ENCODE data around the gene MAP3K6.

Gene MAP3K6

GRCh38 chr1:27403065-27403726 is 36.4 kb upstream of the MAP3K6 start:
- H3K36me3 ChIP-seq (ENCODE audit: control insufficient read depth, insufficient read depth, low read length): peaks cover 14% of the 10 kb centered on the region
- peaks cover 29% of the 10 kb centered on the region for H3K4me1 ChIP-seq (ENCODE audit: control insufficient read depth, insufficient read depth, low read length)
- H3K27me3 ChIP-seq (ENCODE audit: control insufficient read depth, insufficient read depth, low read length): no peaks in the 10 kb centered on the region
- peak overlapping the region; percentile 76 for H3K27ac ChIP-seq (ENCODE audit: low read depth, low read length)
- H3K9ac ChIP-seq (ENCODE audit: low read length): no peak overlapping the region
- H3K4me3 ChIP-seq (ENCODE audit: low read length): no peak overlapping the region

DNA sequence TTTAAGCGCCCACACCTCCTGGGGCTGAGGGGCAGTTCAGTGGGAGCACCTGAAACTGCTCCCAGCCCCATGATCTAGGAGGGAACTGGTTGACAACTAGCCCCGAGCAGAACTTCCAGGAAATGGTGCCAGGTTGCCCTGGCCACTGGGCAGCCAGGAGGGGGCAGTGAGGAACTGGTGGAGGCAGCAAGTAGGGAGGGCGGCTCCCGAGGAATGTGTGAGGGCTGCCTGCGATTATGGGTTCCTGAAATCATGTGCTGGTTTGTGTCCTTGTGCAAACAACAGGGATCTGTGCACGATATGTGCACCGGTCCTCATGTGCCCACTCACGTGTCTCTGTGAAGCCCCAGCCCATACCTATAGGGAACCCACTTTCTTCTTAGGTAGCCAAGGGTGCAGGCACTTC is 35.6 kb upstream of the MAP3K6 start:
- H3K36me3 ChIP-seq (ENCODE audit: control insufficient read depth, insufficient read depth, low read length): peaks cover 8% of the 10 kb centered on the region
- no peak overlapping the region for H3K9ac ChIP-seq (ENCODE audit: low read length)
- peaks cover 29% of the 10 kb centered on the region for H3K4me1 ChIP-seq (ENCODE audit: control insufficient read depth, insufficient read depth, low read length)
- no peak overlapping the region for H3K4me3 ChIP-seq (ENCODE audit: low read length)
- peak overlapping the region; percentile 76 for H3K27ac ChIP-seq (ENCODE audit: low read depth, low read length)
- no peaks in the 10 kb centered on the region for H3K27me3 ChIP-seq (ENCODE audit: control insufficient read depth, insufficient read depth, low read length)

- H3K4me1 ChIP-seq (ENCODE audit: control insufficient read depth, insufficient read depth, low read length): peaks cover 29% of the 10 kb centered on the region
- no peak overlapping the region for H3K27ac ChIP-seq (ENCODE audit: low read depth, low read length)
- no peak overlapping the region for H3K4me3 ChIP-seq (ENCODE audit: low read length)
These were observed 34.2 kb upstream of the MAP3K6 start for GRCh38 chr1:27400963-27401341.

GRCh38 chr1:27400082-27400962 is 33.6 kb upstream of the MAP3K6 start:
- Histone ChIP-seq H3K4me3 (ENCODE audit: low read length) (no peak overlapping the region), H3K9ac (ENCODE audit: low read length) (no peak overlapping the region), H3K27me3 (ENCODE audit: control insufficient read depth, insufficient read depth, low read length) (no peaks in the 10 kb centered on the region), H3K4me1 (ENCODE audit: control insufficient read depth, insufficient read depth, low read length) (peaks cover 29% of the 10 kb centered on the region), H3K27ac (ENCODE audit: low read depth, low read length) (no peak overlapping the region), H3K36me3 (ENCODE audit: control insufficient read depth, insufficient read depth, low read length) (no peaks in the 10 kb centered on the region)

More at GRCh38 chr1:27400963-27401341, 34.2 kb upstream of the MAP3K6 start:
- no peaks in the 10 kb centered on the region for H3K27me3 ChIP-seq (ENCODE audit: control insufficient read depth, insufficient read depth, low read length)
- H3K9ac ChIP-seq (ENCODE audit: low read length): no peak overlapping the region
- no peaks in the 10 kb centered on the region for H3K36me3 ChIP-seq (ENCODE audit: control insufficient read depth, insufficient read depth, low read length)

DNA sequence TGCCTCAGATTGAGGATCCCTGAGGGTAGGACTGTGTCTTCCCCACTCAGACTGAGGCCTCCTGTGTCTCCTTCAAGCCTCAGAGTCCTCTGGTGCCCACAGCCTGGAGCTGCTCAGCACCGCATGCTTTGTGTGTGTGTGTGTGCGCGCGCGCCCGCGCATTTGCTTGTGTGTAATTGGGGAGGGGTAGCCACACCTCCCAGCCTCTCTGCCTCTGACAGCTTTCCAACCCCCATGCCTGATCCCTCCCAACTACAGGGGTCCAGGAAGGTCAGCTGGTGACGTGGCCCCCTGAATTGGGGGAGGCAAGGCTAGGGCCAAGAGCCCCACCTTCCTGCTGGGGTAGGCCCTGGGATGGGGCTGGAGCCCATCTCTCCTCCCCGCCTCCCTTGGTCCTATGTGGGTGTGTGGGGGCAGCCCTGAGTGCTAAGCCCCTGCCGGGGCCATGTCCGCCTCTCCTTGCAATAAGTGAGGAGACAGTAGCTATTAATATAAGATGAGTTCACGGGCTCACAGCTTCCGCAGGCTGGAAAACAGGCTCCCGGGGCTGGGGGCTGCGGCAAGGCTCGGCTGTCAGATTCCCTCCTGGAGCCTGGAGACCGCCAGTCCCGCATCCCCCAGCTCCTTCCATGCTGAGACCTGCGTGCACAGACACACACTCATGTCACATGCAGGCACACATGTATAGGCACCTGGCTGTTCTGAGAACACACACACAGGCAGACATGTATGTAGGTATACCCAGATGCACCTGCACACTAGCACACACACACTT is 32.7 kb upstream of the MAP3K6 start:
- Histone ChIP-seq H3K27me3 (ENCODE audit: control insufficient read depth, insufficient read depth, low read length) (no peaks in the 10 kb centered on the region), H3K9ac (ENCODE audit: low read length) (no peak overlapping the region), H3K4me3 (ENCODE audit: low read length) (no peak overlapping the region), H3K27ac (ENCODE audit: low read depth, low read length) (no peak overlapping the region), H3K36me3 (ENCODE audit: control insufficient read depth, insufficient read depth, low read length) (no peaks in the 10 kb centered on the region), H3K4me1 (ENCODE audit: control insufficient read depth, insufficient read depth, low read length) (peaks cover 22% of the 10 kb centered on the region)

DNA sequence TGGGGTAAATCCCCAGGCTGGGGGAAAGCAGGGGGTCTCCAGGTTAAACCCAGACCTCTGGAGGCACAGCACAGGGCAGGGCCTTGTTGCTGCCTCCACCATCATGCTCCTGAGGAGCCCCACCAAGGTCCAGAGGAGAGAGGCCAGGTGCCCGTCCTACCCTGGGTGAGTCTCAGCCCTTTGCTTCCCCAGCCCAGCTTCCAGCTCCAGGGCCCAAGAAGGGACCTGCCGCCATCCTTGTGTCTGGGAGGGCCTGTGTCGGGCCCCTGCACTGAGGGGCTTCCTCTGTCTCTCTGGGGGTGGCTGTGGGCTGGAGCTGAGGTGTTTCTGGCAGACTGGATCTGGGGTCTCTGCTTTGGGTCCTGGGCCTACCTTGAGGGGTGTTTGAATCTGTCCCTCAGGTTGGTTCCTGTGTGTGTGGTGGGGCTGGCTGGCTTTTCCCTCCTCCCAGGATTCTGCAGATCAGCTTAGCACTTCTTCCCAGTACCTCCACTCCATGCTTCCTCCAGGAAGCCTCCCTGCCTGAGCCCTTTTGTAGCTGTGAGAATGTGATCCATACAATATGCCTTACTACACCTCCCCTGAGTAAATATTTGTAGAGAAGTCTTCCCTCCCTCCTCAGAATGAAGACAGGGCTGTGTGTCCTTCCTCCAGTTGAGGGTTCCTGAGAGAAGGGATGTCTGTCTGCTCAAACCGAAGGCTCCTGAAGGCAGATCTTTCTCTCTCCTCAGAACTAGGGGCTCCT is 31.8 kb upstream of the MAP3K6 start:
- no peak overlapping the region for H3K9ac ChIP-seq (ENCODE audit: low read length)
- H3K27me3 ChIP-seq (ENCODE audit: control insufficient read depth, insufficient read depth, low read length): no peaks in the 10 kb centered on the region
- H3K4me3 ChIP-seq (ENCODE audit: low read length): no peak overlapping the region
- H3K36me3 ChIP-seq (ENCODE audit: control insufficient read depth, insufficient read depth, low read length): no peaks in the 10 kb centered on the region
- no peak overlapping the region for H3K27ac ChIP-seq (ENCODE audit: low read depth, low read length)
- H3K4me1 ChIP-seq (ENCODE audit: control insufficient read depth, insufficient read depth, low read length): peaks cover 17% of the 10 kb centered on the region

DNA sequence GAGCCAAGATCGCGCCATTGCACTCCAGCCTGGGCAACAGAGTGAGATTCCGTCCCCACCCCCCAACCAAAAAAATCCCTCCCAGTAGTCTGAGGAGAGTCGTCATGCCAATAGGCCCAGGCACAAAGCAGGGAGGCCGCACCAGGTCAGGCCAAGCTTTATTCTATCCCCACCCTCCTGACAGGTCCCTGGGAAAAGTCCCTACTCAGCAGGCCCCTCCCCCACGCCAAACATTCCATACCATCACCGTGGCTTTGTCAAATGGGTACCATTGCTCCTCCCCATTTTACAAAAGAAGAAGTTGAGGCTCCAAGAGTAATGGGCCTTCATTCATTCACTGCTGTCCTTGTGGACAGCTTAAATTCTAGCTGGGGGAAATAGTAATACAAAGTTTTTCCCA is 31.0 kb upstream of the MAP3K6 start:
- Histone ChIP-seq H3K4me1 (ENCODE audit: control insufficient read depth, insufficient read depth, low read length) (peaks cover 9% of the 10 kb centered on the region), H3K4me3 (ENCODE audit: low read length) (no peak overlapping the region), H3K27me3 (ENCODE audit: control insufficient read depth, insufficient read depth, low read length) (no peaks in the 10 kb centered on the region), H3K9ac (ENCODE audit: low read length) (no peak overlapping the region), H3K27ac (ENCODE audit: low read depth, low read length) (no peak overlapping the region), H3K36me3 (ENCODE audit: control insufficient read depth, insufficient read depth, low read length) (no peaks in the 10 kb centered on the region)

DNA sequence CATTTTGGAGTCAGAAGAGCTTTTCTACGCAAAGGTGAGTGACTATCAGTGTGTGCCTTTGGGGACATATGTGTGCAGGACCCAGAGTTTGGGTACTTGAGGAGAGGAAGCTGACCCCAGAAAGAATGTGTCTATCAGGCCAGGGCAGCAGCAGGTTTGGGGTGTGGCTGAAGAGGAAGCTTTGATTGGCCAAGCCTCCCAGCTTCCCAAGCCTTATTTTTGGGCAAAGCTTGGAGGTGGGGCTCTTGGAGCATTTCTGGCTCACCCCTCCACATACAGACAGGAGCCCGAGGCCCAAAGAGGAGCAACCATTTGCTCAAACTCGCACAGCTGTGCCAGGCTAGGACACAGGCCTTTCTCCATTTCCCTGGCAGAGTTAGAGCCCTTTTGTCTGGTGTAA is 30.3 kb upstream of the MAP3K6 start:
- no peaks in the 10 kb centered on the region for H3K36me3 ChIP-seq (ENCODE audit: control insufficient read depth, insufficient read depth, low read length)
- no peak overlapping the region for H3K27ac ChIP-seq (ENCODE audit: low read depth, low read length)
- no peaks in the 10 kb centered on the region for H3K27me3 ChIP-seq (ENCODE audit: control insufficient read depth, insufficient read depth, low read length)
- H3K9ac ChIP-seq (ENCODE audit: low read length): no peak overlapping the region
- no peak overlapping the region for H3K4me3 ChIP-seq (ENCODE audit: low read length)
- peaks cover 3% of the 10 kb centered on the region for H3K4me1 ChIP-seq (ENCODE audit: control insufficient read depth, insufficient read depth, low read length)

DNA sequence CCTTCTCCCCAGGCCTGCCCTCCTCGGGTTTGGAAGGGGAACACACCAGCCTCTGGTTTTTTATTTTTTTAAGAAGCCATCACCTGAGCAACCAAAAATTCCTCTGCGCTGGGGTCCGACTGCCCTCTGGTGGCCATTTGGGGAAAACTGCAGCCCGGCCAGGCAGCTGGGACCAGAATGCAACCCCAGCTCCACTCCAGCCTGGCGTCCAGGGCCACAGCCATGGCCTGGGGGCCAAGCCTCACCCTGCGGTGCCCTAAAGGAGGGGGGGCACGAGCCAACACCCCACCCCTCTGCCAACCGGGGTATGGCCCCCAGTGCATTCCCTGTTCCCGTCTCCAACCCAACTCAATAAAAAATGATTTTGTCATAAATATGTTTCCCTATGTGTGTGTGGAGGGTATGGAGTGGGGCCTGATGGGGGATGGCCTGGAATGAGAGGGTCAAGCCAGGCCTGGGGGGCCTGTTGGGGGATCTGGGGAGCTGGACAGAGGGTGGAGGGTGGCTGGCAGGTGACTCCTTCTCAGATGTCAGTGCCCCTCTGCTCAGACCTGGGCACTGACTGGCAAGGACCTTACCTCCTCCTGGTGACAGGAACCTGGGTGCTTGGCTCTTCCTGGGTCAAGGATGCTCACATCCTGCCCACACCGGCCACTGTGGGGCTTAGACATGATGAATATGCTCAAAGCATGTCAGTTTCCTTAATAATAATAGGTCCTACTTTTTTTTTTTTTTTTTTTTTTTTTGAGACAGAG is 28.9 kb upstream of the MAP3K6 start:
- H3K9ac ChIP-seq (ENCODE audit: low read length): no peak overlapping the region
- no peaks in the 10 kb centered on the region for H3K27me3 ChIP-seq (ENCODE audit: control insufficient read depth, insufficient read depth, low read length)
- peaks cover 10% of the 10 kb centered on the region for H3K4me1 ChIP-seq (ENCODE audit: control insufficient read depth, insufficient read depth, low read length)
- no peak overlapping the region for H3K4me3 ChIP-seq (ENCODE audit: low read length)
- H3K36me3 ChIP-seq (ENCODE audit: control insufficient read depth, insufficient read depth, low read length): no peaks in the 10 kb centered on the region
- H3K27ac ChIP-seq (ENCODE audit: low read depth, low read length): no peak overlapping the region

DNA sequence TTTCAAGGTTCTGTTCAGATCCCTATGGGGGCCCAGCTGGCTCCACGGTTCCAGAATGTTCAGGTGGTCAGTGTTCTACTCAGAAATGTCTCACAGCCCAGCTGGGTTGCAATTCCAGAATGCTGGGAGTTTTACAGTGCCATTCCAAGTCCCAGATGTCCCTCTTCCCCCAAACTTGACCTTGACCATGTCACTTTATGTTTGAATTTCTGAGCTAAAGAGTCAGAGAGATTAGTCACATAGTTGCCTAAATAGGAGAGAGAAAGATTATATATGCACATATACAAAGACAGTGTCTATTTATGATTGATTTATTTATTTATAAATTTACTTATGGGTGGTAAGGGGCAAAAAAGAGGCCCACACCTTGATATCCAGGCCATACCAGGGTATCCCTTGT is 28.2 kb upstream of the MAP3K6 start:
- H3K4me1 ChIP-seq (ENCODE audit: control insufficient read depth, insufficient read depth, low read length): peaks cover 10% of the 10 kb centered on the region
- H3K9ac ChIP-seq (ENCODE audit: low read length): no peak overlapping the region
- H3K36me3 ChIP-seq (ENCODE audit: control insufficient read depth, insufficient read depth, low read length): no peaks in the 10 kb centered on the region
- H3K27ac ChIP-seq (ENCODE audit: low read depth, low read length): no peak overlapping the region
- no peak overlapping the region for H3K4me3 ChIP-seq (ENCODE audit: low read length)
- H3K27me3 ChIP-seq (ENCODE audit: control insufficient read depth, insufficient read depth, low read length): no peaks in the 10 kb centered on the region

DNA sequence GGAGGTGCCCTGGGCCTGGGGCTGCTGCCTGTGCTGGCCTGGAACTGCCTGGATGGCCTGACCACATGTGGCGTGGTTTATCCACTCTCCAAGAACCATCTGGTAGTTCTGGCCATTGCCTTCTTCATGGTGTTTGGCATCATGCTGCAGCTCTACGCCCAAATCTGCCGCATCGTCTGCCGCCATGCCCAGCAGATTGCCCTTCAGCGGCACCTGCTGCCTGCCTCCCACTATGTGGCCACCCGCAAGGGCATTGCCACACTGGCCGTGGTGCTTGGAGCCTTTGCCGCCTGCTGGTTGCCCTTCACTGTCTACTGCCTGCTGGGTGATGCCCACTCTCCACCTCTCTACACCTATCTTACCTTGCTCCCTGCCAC is 27.5 kb upstream of the MAP3K6 start:
- peaks cover 9% of the 10 kb centered on the region for H3K4me1 ChIP-seq (ENCODE audit: control insufficient read depth, insufficient read depth, low read length)
- H3K9ac ChIP-seq (ENCODE audit: low read length): no peak overlapping the region
- H3K27ac ChIP-seq (ENCODE audit: low read depth, low read length): no peak overlapping the region

More for the DNA sequence above, 27.5 kb upstream of the MAP3K6 start:
- H3K36me3 ChIP-seq (ENCODE audit: control insufficient read depth, insufficient read depth, low read length): no peaks in the 10 kb centered on the region
- no peak overlapping the region for H3K4me3 ChIP-seq (ENCODE audit: low read length)
- H3K27me3 ChIP-seq (ENCODE audit: control insufficient read depth, insufficient read depth, low read length): no peaks in the 10 kb centered on the region
